ENCODE measurements around the gene PRDM11.

The PRDM11 gene

GRCh38 chr11:45233804-45234170, 87.3 kb downstream of the PRDM11 start:
- Histone ChIP-seq H3K4me1 (peaks cover 0 to 4% (median 0%) of the 10 kb centered on the region in 4 donors), H3K9me3 (no peaks in the 10 kb centered on the region), H3K36me3 (peaks cover 0 to 5% (median 0%) of the 10 kb centered on the region in 3 donors), H3K27ac (no peak overlapping the region), H3K4me3 (no peak overlapping the region), H3K27me3 (no peaks in the 10 kb centered on the region)
- intact Hi-C loops (cut with DNase I; ENCODE audit: low total_unique reads): no loop called here
- peak; percentile 14 to 58 for DNase-seq
- TF ChIP-seq CTCF (IDR thresholded peaks at IDR 0.05): no peak

- Histone ChIP-seq H3K27me3 (no peaks in the 10 kb centered on the region), H3K9me3 (no peaks in the 10 kb centered on the region), H3K4me3 (no peak overlapping the region), H3K4me1 (peaks cover 0 to 9% (median 0%) of the 10 kb centered on the region in 4 donors), H3K36me3 (no peaks in the 10 kb centered on the region), H3K27ac (no peak overlapping the region)
- intact Hi-C loops (cut with DNase I; ENCODE audit: low total_unique reads): no loop called here
- no peak for TF ChIP-seq CTCF (IDR thresholded peaks at IDR 0.05)
- DNase-seq: peak; percentile 15 to 48
Measured at GRCh38 chr11:45234306-45235006, 88.0 kb downstream of the PRDM11 start.

- H3K9me3 ChIP-seq: no peaks in the 10 kb centered on the region
- DNase-seq: peak in 1 of 2 donors; percentile 37
- no peak for TF ChIP-seq CTCF (IDR thresholded peaks at IDR 0.05)
- H3K4me3 ChIP-seq: no peak overlapping the region
- H3K27ac ChIP-seq: no peak overlapping the region
- H3K4me1 ChIP-seq: peaks cover 0 to 9% (median 0%) of the 10 kb centered on the region in 4 donors
- H3K36me3 ChIP-seq: no peaks in the 10 kb centered on the region
- intact Hi-C loops (cut with DNase I; ENCODE audit: low total_unique reads): no loop called here
- no peaks in the 10 kb centered on the region for H3K27me3 ChIP-seq
Measured at GRCh38 chr11:45237711-45238315, 91.4 kb downstream of the PRDM11 start.

GRCh38 chr11:45238724-45239123, 92.3 kb downstream of the PRDM11 start:
- intact Hi-C loops (cut with DNase I; ENCODE audit: low total_unique reads): no loop called here
- no peak for TF ChIP-seq CTCF (IDR thresholded peaks at IDR 0.05)
- no peak overlapping the region for H3K27ac ChIP-seq
- H3K4me1 ChIP-seq: peaks cover 0 to 9% (median 0%) of the 10 kb centered on the region in 4 donors
- no peak overlapping the region for H3K4me3 ChIP-seq
- H3K27me3 ChIP-seq: no peaks in the 10 kb centered on the region
- H3K36me3 ChIP-seq: no peaks in the 10 kb centered on the region
- no peaks in the 10 kb centered on the region for H3K9me3 ChIP-seq
- DNase-seq: peak in 1 of 2 donors; percentile 59

GRCh38 chr11:45239733-45240132, 93.3 kb downstream of the PRDM11 start:
- H3K9me3 ChIP-seq: no peaks in the 10 kb centered on the region
- H3K4me1 ChIP-seq: peaks cover 0 to 9% (median 0%) of the 10 kb centered on the region in 4 donors
- H3K36me3 ChIP-seq: no peaks in the 10 kb centered on the region
- TF ChIP-seq CTCF (IDR thresholded peaks at IDR 0.05): no peak
- H3K27me3 ChIP-seq: no peaks in the 10 kb centered on the region
- H3K27ac ChIP-seq: no peak overlapping the region
- H3K4me3 ChIP-seq: no peak overlapping the region
- no peak for DNase-seq
- intact Hi-C loops (cut with DNase I; ENCODE audit: low total_unique reads): loop anchor here (10.0 kb wide), 1 partner anchor 125 kb away; no protein-coding TSS in a partner anchor
